GM12878 (cell line): ENCODE results near the gene USP36. TPM values are rescaled to one million over a fixed set of nuclear protein-coding genes. Genes with fewer than 3 reads are reported as not detected.

ENCODE experiments used
- ATAC-seq: fragments of 200-7000 bp; cut with Tn5 transposase; 3 replicates; pipeline ENCODE4 v1.9.1; 2020; ENCODE audit warnings: mild to moderate bottlenecking, moderate library complexity
- BruUV-seq: library from RNA; stranded (reverse); fragments of 400-500 nt; replicated peaks from 2 replicates; lab custom pipeline; 2021; lab: Mats Ljungman, UMichigan
- CTCF ChIA-PET: fragments of 300-600 bp; sonication (Branson Sonifier 250); formaldehyde crosslinking; extraction: SDS; loops from one replicate; lab custom pipeline; 2021; ENCODE audit warnings: inconsistent platforms; lab: Yijun Ruan, JAX
- POLR2A ChIA-PET: fragments of 350-600 bp; formaldehyde crosslinking; extraction: SDS; loops from one replicate; lab custom pipeline; 2021; ENCODE audit warnings: inconsistent platforms; lab: Charles Lee
- RAD21 ChIA-PET: fragments of 300-600 bp; sonication (Branson Sonifier 250); formaldehyde crosslinking; loops from one replicate; lab custom pipeline; 2023; ENCODE audit warnings: antibody characterized with exemption; ENCODE audit not compliant: unreplicated experiment; lab: Charles Lee
- SMC1A ChIA-PET: fragments of 300-600 bp; sonication (Branson Sonifier 250); formaldehyde crosslinking; loops from one replicate; lab custom pipeline; 2023; ENCODE audit not compliant: unreplicated experiment, uncharacterized antibody; lab: Charles Lee
- DNase-seq: peaks from one replicate; pipeline ENCODE4 v3.0.0-alpha.2; 2011; ENCODE audit warnings: low read depth, low spot score
- FAIRE-seq: peaks from 3 replicates; lab custom pipeline; 2011; peaks lifted over from hg19 to GRCh38; lab: Jason Lieb, UNC
- H2AFZ ChIP-seq: 2 replicates; pipeline ENCODE4 v1.6.0; 2011; ENCODE audit warnings: low read depth, low read length, control low read depth; ENCODE audit not compliant: control insufficient read depth
- H3K27ac ChIP-seq: 2 replicates; pipeline ENCODE4 v1.5.1; 2011; ENCODE audit warnings: control low read depth; ENCODE audit not compliant: control insufficient read depth, insufficient read depth
- H3K27me3 ChIP-seq, 2 experiments: replicated peaks in 1 of 2; 2 replicates each; pipeline versions ENCODE4 v1.6.0 to v1.6.1; 2011; ENCODE audit warnings: low read length in 1 of 2; ENCODE audit not compliant: control insufficient read depth in 2 of 2, insufficient read depth in 2 of 2
- H3K36me3 ChIP-seq, 2 experiments: 2 replicates each; pipeline ENCODE4 v1.5.1; 2011; ENCODE audit warnings: low read length in 1 of 2; ENCODE audit not compliant: control insufficient read depth in 2 of 2, insufficient read depth in 2 of 2
- H3K4me1 ChIP-seq: 2 replicates; pipeline ENCODE4 v1.6.1; 2011; ENCODE audit warnings: mild to moderate bottlenecking, low read length, moderate library complexity, mixed read lengths; ENCODE audit not compliant: control insufficient read depth, insufficient read depth
- H3K4me2 ChIP-seq: 2 replicates; pipeline ENCODE4 v1.6.0; 2011; ENCODE audit warnings: control low read depth; ENCODE audit not compliant: control insufficient read depth, insufficient read depth
- H3K4me3 ChIP-seq: fragments of 200-600 bp; sonication (generic); 2 replicates; pipeline ENCODE4 v1.5.1; 2016
- H3K79me2 ChIP-seq: 2 replicates; pipeline ENCODE4 v1.6.0; 2011; ENCODE audit warnings: low read length; ENCODE audit not compliant: control insufficient read depth, insufficient read depth
- H3K9ac ChIP-seq: 2 replicates; pipeline ENCODE4 v1.8.0; 2011; ENCODE audit warnings: low read length, control low read depth, mixed read lengths; ENCODE audit not compliant: control insufficient read depth, insufficient read depth
- H3K9me3 ChIP-seq: replicated peaks from 3 replicates; pipeline ENCODE4 v1.5.1; 2011; ENCODE audit warnings: mild to moderate bottlenecking, low read length; ENCODE audit not compliant: control insufficient read depth, insufficient read depth
- H4K20me1 ChIP-seq: 2 replicates; pipeline ENCODE4 v1.6.0; 2011; ENCODE audit not compliant: control insufficient read depth, insufficient read depth
- HDAC2 ChIP-seq: fragments of 200-600 bp; sonication (generic); IDR thresholded peaks from 2 replicates; pipeline ENCODE4 v1.6.1; 2017
- HDAC6 ChIP-seq: fragments of 200-600 bp; sonication (generic); IDR thresholded peaks from one replicate; pipeline ENCODE4 v1.8.0; 2017; ENCODE audit warnings: antibody characterized with exemption; ENCODE audit not compliant: unreplicated experiment
- IRF3 ChIP-seq: fragments of 450-650 bp; IDR thresholded peaks from 2 replicates; pipeline ENCODE4 v1.6.1; 2014; ENCODE audit warnings: mild to moderate bottlenecking
- IRF4 ChIP-seq: IDR thresholded peaks from 2 replicates; pipeline ENCODE4 v1.6.1; 2011; ENCODE audit warnings: low read depth, low read length
- JUND ChIP-seq: IDR thresholded peaks from 2 replicates; pipeline ENCODE4 v1.6.1; 2012; ENCODE audit warnings: low read depth, mild to moderate bottlenecking, low read length, improper control_type of control experiment, moderate library complexity
- KDM1A ChIP-seq: fragments of 200-600 bp; sonication (generic); IDR thresholded peaks from 2 replicates; pipeline ENCODE4 v1.6.1; 2016; ENCODE audit warnings: borderline replicate concordance
- MYB ChIP-seq: fragments of 150-350 bp; IDR thresholded peaks from 2 replicates; pipeline ENCODE4 v1.6.1; 2014; ENCODE audit warnings: mild to moderate bottlenecking, low read depth, low read length, borderline replicate concordance
- NFYA ChIP-seq: IDR thresholded peaks from 2 replicates; pipeline ENCODE4 v1.6.1; 2011; ENCODE audit warnings: low read depth, mild to moderate bottlenecking, low read length, improper control_type of control experiment, borderline replicate concordance
- PML ChIP-seq: IDR thresholded peaks from 2 replicates; pipeline ENCODE4 v1.6.1; 2012; ENCODE audit warnings: low read length, inconsistent platforms
- SMAD1 ChIP-seq: fragments of 450-650 bp; IDR thresholded peaks from 2 replicates; pipeline ENCODE4 v1.6.1; 2018; ENCODE audit warnings: mild to moderate bottlenecking, low read depth; ENCODE audit not compliant: partially characterized antibody
- SMAD5 ChIP-seq: IDR thresholded peaks from 2 replicates; pipeline ENCODE4 v1.6.1; 2016; ENCODE audit warnings: antibody characterized with exemption, low read depth
- SP1 ChIP-seq: IDR thresholded peaks from one replicate; pipeline ENCODE4 v1.6.1; 2011; ENCODE audit warnings: low read depth, low read length
- STAT3 ChIP-seq: IDR thresholded peaks from 2 replicates; pipeline ENCODE4 v1.6.1; 2011; ENCODE audit warnings: low read depth, low read length, improper control_type of control experiment
- TAF1 ChIP-seq: IDR thresholded peaks from 2 replicates; pipeline ENCODE4 v1.6.1; 2011; ENCODE audit warnings: mild to moderate bottlenecking, low read depth, low read length, borderline replicate concordance
- USF1 ChIP-seq: IDR thresholded peaks from 2 replicates; pipeline ENCODE4 v1.6.1; 2011; ENCODE audit warnings: borderline replicate concordance, low read depth, mild to moderate bottlenecking, moderate library complexity, mixed read lengths, low read length; ENCODE audit not compliant: insufficient read depth; ENCODE audit errors: extremely low read length
- ZBTB4 ChIP-seq: fragments of 450-650 bp; formaldehyde crosslinking; IDR thresholded peaks from 2 replicates; pipeline ENCODE4 v1.4.0; 2022; ENCODE audit warnings: mild to moderate bottlenecking, moderate library complexity
- ZNF622 ChIP-seq: fragments of 450-650 bp; IDR thresholded peaks from 2 replicates; pipeline ENCODE4 v1.6.1; 2017; ENCODE audit warnings: mild to moderate bottlenecking, inconsistent platforms
- WGBS: methylation state at CpG from one replicate; pipeline ENCODE4 v1.1.6; 2016; ENCODE audit warnings: low lambda C conversion rate; ENCODE audit not compliant: insufficient replicate concordance, insufficient coverage; ENCODE audit errors: missing lambda C conversion rate; 5-methylcytosine and 5-hydroxymethylcytosine counted together
- in situ Hi-C: fragments of 300-500 bp; cut with MboI; formaldehyde crosslinking; loops from 9 replicates; pipeline ENCODE4 v1.14.3; 2018; ENCODE audit warnings: mixed read lengths
- intact Hi-C: fragments of 100-400 bp; cut with micrococcal nuclease; formaldehyde crosslinking; loops from one replicate; pipeline ENCODE4 v1.14.2; 2022; ENCODE audit not compliant: unreplicated experiment
- polyA plus RNA-seq, 11 experiments: library from polyadenylated mRNA; depleted of rRNA in 4 of 11; unstranded in 6 of 11; stranded (reverse) in 5 of 11; fragments of >200 nt; fragmentation: Nextera tagmentation in 4 of 11; fragmentation: Illumina TruSeq in 1 of 11; extraction: Ambion mirVana in 4 of 11; extraction: Trizol in 1 of 11; gene quantifications; 1 replicate in 1 of 11; 2 replicates in 10 of 11; pipeline versions ENCODE4 v1.2.1 to v1.2.3, GENCODE V29; 2011 to 2016; ENCODE audit warnings: inconsistent platforms in 2 of 11, missing spikeins in 2 of 11, low read depth in 1 of 11
- total RNA-seq, 4 experiments: library from RNA; depleted of rRNA in 3 of 4; stranded (reverse); fragments of >200 nt in 3 of 4; fragmentation: Illumina TruSeq in 1 of 4; extraction: Trizol in 1 of 4; gene quantifications; 2 replicates each; pipeline versions ENCODE4 v1.2.1 to v1.2.3, GENCODE V29; 2013 to 2021

The USP36 gene
- total and polyA plus RNA-seq, 10 of the 15 experiments (the other 5 are each of a cell fraction or from before 2014, with no cell fraction given), result 7.2 to 65.7 (median 33.6) TPM

- SMC1A ChIA-PET, result interaction anchor here (1.1 kb wide), 1 partner anchor 18 kb away, joined by 3 read pairs; no protein-coding TSS in a partner anchor
- in situ Hi-C loops (no loop called here), intact Hi-C loops (no loop called here)
- CTCF ChIA-PET, result no interaction called here
- Histone ChIP-seq H2AFZ (no peak overlapping the region), H3K27ac (0 out of 2 replicates have a peak overlapping the region, but pooled peaks have one; percentile 8), H3K4me2 (no peak overlapping the region), H3K79me2 (peaks cover 94% of the 10 kb centered on the region), H3K36me3 (peaks cover 3 to 4% of the 10 kb centered on the region in 2 experiments; a peak in 2 of 4 replicates), H3K4me1 (peaks cover 45% of the 10 kb centered on the region), H3K9me3 (no peaks in the 10 kb centered on the region; the same call in 2 of the 3 replicates), H4K20me1 (peaks cover 5% of the 10 kb centered on the region; the same call in 1 of the 2 replicates), H3K9ac (no peak overlapping the region), H3K27me3 (no peaks in the 10 kb centered on the region), H3K4me3 (no peak overlapping the region)
- WGBS, result 42% methylated on average over 5 of the region's 5 CpGs
- RAD21 ChIA-PET, result interaction anchor here (1.2 kb wide), 1 partner anchor 27 kb away, joined by 3 read pairs; no protein-coding TSS in a partner anchor
- ATAC-seq (no peak), FAIRE-seq (no peak), DNase-seq (no peak)
- TF ChIP-seq KDM1A (no peak), PML (no peak), SMAD1 (no peak), STAT3 (no peak), JUND (no peak), HDAC2 (no peak), ZNF622 (no peak), ZBTB4 (no peak), SMAD5 (no peak), USF1 (no peak), IRF4 (no peak), IRF3 (no peak), NFYA (no peak), TAF1 (no peak), HDAC6 (no peak), SP1 (no peak), MYB (no peak)
- BruUV-seq, result no TSS peak
- POLR2A ChIA-PET, result interaction anchor here (1.4 kb wide), 1 partner anchor 9 kb away, joined by 8 read pairs; no protein-coding TSS in a partner anchor
Measured at GRCh38 chr17:78761789-78762406, 78.7 kb downstream of the USP36 start.
